Neural progenitor cell (in vitro differentiated cells): Measurements from ENCODE around the gene ACMSD.

Experiments used
- EZH2 ChIP-seq: fragments of 200-600 bp; sonication (generic); IDR thresholded peaks from 2 replicates; pipeline ENCODE4 v1.6.1; 2017; ENCODE audit warnings: antibody characterized with exemption, mild to moderate bottlenecking, moderate library complexity
- TF ChIP-seq, protein P1 (sequence below): fragments of 200-600 bp; sonication (generic); IDR thresholded peaks from 2 replicates; pipeline ENCODE4 v1.5.1; 2017; ENCODE audit warnings: antibody characterized with exemption, mild to moderate bottlenecking

DNA sequence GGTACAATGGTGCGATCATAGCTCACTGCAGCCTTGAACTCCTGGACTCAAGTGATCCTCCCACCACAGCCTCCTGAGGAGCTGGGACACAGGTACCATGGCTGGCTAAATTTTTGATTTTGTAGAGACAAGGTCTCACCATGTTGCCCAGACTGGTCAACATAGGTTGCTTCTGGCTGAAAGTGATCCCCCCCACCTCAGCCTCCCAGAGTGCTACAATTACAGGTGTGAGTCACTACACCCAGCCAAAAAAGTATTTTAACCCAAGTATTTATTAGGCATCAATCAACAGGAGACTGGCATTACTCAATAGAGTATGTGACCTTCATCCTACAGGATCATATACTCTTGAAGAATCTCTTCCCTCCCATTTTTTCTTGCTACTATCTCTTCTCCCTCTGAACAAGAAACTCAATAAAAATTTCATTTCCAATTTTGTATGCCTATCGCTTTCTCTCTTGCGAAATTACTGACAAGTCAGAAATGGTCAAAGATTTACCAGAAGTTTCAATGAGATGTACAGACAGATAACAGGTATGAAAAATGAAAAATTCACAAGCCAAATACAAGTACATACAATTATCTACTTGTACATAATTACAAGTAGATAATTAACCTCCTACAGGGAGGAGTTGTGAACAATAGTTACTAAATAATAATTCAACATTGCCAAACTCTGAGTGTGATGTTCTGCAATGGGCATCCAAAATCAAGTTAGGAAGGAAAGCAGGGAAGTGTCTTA is 45.3 kb downstream of the ACMSD start:
- TF ChIP-seq, protein P1, sequence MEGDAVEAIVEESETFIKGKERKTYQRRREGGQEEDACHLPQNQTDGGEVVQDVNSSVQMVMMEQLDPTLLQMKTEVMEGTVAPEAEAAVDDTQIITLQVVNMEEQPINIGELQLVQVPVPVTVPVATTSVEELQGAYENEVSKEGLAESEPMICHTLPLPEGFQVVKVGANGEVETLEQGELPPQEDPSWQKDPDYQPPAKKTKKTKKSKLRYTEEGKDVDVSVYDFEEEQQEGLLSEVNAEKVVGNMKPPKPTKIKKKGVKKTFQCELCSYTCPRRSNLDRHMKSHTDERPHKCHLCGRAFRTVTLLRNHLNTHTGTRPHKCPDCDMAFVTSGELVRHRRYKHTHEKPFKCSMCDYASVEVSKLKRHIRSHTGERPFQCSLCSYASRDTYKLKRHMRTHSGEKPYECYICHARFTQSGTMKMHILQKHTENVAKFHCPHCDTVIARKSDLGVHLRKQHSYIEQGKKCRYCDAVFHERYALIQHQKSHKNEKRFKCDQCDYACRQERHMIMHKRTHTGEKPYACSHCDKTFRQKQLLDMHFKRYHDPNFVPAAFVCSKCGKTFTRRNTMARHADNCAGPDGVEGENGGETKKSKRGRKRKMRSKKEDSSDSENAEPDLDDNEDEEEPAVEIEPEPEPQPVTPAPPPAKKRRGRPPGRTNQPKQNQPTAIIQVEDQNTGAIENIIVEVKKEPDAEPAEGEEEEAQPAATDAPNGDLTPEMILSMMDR = no peak
- TF ChIP-seq EZH2 = no peak
